Breast epithelium (tissue), 3 donors: ENCODE results near the gene BLOC1S3.

Source experiments
- POLR2A ChIP-seq: fragments of 450-650 bp; IDR thresholded peaks from one replicate; pipeline ENCODE4 v1.6.1; 2016; ENCODE audit warnings: antibody characterized with exemption, mild to moderate bottlenecking, moderate library complexity
- POLR2AphosphoS5 ChIP-seq, 3 donors: sonication (generic); formaldehyde crosslinking; IDR thresholded peaks; one replicate each; pipeline ENCODE4 v1.6.1; 2017; ENCODE audit warnings: antibody characterized with exemption in 3 of 3
- TF ChIP-seq, protein P1 (sequence below), 3 donors: fragments of 450-650 bp; IDR thresholded peaks; one replicate each; pipeline ENCODE4 v1.5.1; 2016 to 2017; ENCODE audit warnings: antibody characterized with exemption in 3 of 3, mild to moderate bottlenecking in 3 of 3, moderate library complexity in 3 of 3

DNA sequence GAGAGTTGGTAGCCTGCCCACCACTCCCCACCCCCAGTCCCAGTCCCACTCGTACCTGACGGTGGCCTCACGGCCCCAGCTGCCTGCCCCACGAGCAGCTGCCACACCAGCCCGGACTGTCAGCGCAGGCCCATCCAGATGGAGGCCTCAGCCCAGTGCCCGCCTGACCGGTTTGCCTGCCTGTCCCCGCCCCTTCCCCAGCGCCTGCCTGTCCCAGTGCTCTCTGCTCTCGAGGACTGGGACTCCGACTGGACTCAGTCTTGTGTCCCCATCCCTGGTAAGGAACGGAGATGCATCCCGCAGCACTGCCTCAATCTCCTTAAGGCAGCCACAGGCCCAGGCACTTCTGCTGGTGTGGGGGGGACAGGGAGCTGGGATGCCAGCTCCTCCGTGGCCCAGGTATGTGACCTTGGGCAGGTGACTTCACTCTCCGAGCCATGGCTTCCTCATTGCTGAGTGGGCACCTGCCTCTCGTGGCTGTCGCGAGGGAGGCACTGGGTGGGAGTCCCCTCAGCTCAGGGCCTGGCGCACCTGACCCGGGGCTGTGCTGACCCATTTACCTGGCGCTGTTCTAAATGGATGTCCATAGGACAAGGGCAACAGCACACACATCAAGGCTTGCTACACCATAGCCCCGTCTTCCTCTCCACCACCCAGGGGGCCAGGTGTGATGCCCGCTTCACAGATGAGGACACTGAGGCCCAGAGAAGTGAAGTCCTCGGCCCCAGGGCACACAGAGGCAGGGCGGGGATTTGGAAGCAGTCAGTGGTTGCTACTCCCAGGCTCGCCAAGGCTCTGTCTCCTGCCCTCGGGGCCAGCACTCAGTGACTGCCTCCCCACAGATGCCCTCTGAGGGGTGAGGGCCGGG lies 17.5 kb upstream of the BLOC1S3 start, which contains the start of gene NKPD1:
- TF ChIP-seq, protein P1, sequence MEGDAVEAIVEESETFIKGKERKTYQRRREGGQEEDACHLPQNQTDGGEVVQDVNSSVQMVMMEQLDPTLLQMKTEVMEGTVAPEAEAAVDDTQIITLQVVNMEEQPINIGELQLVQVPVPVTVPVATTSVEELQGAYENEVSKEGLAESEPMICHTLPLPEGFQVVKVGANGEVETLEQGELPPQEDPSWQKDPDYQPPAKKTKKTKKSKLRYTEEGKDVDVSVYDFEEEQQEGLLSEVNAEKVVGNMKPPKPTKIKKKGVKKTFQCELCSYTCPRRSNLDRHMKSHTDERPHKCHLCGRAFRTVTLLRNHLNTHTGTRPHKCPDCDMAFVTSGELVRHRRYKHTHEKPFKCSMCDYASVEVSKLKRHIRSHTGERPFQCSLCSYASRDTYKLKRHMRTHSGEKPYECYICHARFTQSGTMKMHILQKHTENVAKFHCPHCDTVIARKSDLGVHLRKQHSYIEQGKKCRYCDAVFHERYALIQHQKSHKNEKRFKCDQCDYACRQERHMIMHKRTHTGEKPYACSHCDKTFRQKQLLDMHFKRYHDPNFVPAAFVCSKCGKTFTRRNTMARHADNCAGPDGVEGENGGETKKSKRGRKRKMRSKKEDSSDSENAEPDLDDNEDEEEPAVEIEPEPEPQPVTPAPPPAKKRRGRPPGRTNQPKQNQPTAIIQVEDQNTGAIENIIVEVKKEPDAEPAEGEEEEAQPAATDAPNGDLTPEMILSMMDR (IDR thresholded peaks at IDR 0.05): no peak
- TF ChIP-seq POLR2A (no peak), POLR2AphosphoS5 (IDR thresholded peaks at IDR 0.05) (no peak)
